Endometrial microvascular endothelial cells (primary cell): ENCODE results near the gene SHC2. TPM values are rescaled to one million over a fixed set of nuclear protein-coding genes. Genes with fewer than 3 reads are reported as not detected.
"Not testable (repeated sequence)": the region's sequence is repeated elsewhere in the genome, so short reads cannot be mapped to it uniquely, and the experiment has no call there.

ENCODE experiments used
- in situ Hi-C: cut with HindIII; loops from 2 replicates; pipeline ENCODE4 v1.10.0; 2017; ENCODE audit warnings: low sequenced_read_pairs, low pct_unique_long_range_greater_than_20kb; ENCODE audit errors: inconsistent ontology term
- total RNA-seq: library from RNA; depleted of rRNA; stranded (reverse); fragments of >200 nt; gene quantifications from one replicate; pipeline ENCODE4 v1.2.3, GENCODE V29; 2015; ENCODE audit errors: inconsistent ontology term

Gene SHC2
- total RNA-seq, 1 donor from 2014 or later: 0.37 TPM

GRCh38 chr19:400976-401865 lies 59.6 kb downstream of the SHC2 start:
- in situ Hi-C loops: no loop called here

GRCh38 chr19:399370-399769 lies 61.5 kb downstream of the SHC2 start:
- in situ Hi-C loops: no loop called here

GRCh38 chr19:398719-399118 lies 62.1 kb downstream of the SHC2 start:
- in situ Hi-C loops: no loop called here

- in situ Hi-C loops: no loop called here
These were observed 62.7 kb downstream of the SHC2 start for GRCh38 chr19:397941-398706.

- in situ Hi-C loops: no loop called here
These were observed 63.5 kb downstream of the SHC2 start for GRCh38 chr19:397321-397720.

- in situ Hi-C loops: no loop called here
These were observed 65.4 kb downstream of the SHC2 start for GRCh38 chr19:395467-395866.

- in situ Hi-C loops: not testable (repeated sequence)
These were observed 66.0 kb downstream of the SHC2 start for GRCh38 chr19:394857-395256.

GRCh38 chr19:393560-393959 lies 67.3 kb downstream of the SHC2 start:
- in situ Hi-C loops: not testable (repeated sequence)

GRCh38 chr19:392375-392970 lies 68.4 kb downstream of the SHC2 start:
- in situ Hi-C loops: no loop called here

- in situ Hi-C loops: no loop called here
These were observed 69.0 kb downstream of the SHC2 start for GRCh38 chr19:391726-392374.

- in situ Hi-C loops: no loop called here
These were observed 69.7 kb downstream of the SHC2 start for GRCh38 chr19:391207-391557.

- in situ Hi-C loops: no loop called here
These were observed 70.2 kb downstream of the SHC2 start for GRCh38 chr19:390386-391206.

GRCh38 chr19:389935-390289 lies 70.9 kb downstream of the SHC2 start:
- in situ Hi-C loops: no loop called here

- in situ Hi-C loops: no loop called here
These were observed 71.4 kb downstream of the SHC2 start for GRCh38 chr19:389255-389934.

- in situ Hi-C loops: no loop called here
These were observed 72.1 kb downstream of the SHC2 start for GRCh38 chr19:388691-389090.

- in situ Hi-C loops: no loop called here
These were observed 73.1 kb downstream of the SHC2 start for GRCh38 chr19:387777-388176.

GRCh38 chr19:386632-387301 lies 74.1 kb downstream of the SHC2 start:
- in situ Hi-C loops: not testable (repeated sequence)

GRCh38 chr19:386189-386588 lies 74.6 kb downstream of the SHC2 start:
- in situ Hi-C loops: not testable (repeated sequence)
